NCI-H1048 (cell line): ENCODE results near the gene KIF5A.

Experiments
- DNase-seq: peaks from one replicate; lab custom pipeline; 2025; lab: John Stamatoyannopoulos, UW

KIF5A gene

DNA sequence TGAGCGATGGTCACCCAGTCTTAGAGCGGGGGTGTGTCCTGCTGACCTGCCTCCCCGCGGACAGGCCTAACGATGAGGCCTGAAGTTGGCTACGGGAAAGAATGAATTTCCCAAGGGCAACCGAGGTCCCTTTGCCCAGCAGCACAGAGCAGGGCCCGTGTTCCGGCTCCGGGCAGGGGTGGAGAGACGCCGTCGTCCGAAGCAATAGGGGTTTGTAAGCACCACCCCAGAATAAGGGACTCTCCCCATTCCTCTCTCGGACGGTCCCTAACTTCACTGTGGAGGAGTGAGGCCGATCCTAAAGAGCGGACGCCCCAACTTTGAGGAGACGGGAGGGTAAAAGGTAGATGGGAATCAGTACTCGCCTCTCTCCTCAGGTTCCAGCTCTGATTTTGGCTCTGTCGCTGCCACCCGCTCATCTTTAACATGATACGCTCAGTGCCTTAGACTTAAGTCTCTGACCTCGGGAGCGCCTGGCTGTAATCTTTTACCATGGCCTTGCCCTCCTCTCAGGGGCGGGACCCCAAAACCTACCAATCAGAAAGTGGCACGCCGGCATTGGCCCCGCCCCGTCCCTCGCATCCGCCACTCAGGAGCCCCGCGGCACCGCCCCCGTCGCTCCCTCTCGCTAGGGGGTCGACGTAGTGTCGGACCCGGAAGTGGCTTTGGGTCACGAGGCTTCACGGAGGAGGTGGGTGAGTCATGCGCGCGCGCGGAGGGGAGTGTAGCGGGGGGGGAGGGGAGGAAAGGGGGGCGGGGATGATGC is 29.6 kb upstream of the KIF5A start, which contains the start of gene DDIT3:
DDIT3 (minus strand) TSS at position 462 of the 766 bp plus-strand sequence. CDS start 3,108 bp downstream, outside the sequence.
- DNase-seq: peak; percentile 98

DNA sequence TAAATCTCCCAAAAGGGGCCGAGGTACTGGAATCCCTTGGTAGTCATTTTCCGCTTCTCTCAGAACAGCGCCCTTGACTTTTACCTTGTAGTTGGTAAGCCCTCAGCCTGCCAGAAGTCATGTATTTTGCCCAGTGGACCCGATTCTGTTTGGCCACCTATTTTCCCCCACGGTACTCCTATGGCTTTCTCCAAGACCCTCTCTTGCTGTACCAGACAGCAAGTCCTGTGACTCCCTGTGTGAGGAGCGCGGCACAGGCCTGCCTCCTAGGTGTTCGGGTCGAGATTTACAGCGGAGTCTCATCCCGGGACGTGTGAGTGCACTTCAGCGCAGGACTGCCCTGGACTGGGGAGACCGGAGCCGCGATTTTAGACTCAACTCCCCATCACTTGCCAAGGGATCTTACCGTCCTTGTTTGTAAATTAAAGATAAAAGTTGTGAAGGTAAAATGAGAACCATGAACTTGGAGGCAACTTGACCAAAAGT is 28.3 kb upstream of the KIF5A start:
- DNase-seq: no peak

DNA sequence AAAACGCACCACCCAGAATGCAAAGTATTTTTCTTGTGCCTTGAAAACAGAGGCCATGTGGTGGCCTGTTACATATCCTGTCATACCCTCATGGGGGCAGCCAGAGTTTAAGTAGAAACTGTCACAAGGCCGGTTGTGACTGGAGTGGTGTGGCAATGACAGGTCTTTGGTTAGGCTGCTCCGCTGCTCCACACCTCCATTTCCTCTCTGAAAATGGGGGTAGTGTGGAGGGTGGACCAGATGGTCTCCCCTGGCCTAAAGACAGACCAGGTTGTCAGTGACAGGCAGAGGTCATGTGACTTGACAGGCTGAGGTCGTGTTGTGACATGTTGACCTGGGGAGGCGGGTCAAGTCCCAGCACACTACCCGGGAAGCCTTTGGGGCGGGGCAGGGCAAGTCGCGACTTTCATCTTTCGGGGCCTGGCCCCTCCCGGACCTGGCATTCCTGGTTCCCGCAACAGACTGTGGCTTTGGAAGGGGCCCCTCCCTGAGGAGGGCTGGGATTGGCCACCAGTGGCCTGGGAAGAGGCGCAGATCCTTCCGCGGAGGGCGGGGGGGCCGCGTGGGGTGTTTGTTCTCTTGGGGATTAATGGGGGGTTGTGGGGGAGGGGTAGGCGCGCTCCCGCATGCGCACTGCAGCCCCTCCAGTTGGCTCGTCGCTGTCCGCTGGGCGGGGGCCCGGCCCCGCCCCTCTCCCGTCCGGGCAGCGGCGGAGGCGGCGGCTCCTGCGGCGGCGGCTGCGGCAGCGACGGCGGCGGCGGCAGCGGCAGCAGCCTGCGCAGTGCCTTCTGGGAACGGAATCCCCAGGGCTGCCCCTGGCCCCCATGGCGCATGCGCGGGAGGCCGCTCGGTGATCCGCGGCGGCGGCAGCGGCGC is 27.6 kb upstream of the KIF5A start, which contains the start of gene MBD6:
MBD6 (plus strand) TSS at position 814 of the 876 bp plus-strand sequence. CDS start 1,480 bp downstream, outside the sequence.
- peak; percentile 69 for DNase-seq

DNA sequence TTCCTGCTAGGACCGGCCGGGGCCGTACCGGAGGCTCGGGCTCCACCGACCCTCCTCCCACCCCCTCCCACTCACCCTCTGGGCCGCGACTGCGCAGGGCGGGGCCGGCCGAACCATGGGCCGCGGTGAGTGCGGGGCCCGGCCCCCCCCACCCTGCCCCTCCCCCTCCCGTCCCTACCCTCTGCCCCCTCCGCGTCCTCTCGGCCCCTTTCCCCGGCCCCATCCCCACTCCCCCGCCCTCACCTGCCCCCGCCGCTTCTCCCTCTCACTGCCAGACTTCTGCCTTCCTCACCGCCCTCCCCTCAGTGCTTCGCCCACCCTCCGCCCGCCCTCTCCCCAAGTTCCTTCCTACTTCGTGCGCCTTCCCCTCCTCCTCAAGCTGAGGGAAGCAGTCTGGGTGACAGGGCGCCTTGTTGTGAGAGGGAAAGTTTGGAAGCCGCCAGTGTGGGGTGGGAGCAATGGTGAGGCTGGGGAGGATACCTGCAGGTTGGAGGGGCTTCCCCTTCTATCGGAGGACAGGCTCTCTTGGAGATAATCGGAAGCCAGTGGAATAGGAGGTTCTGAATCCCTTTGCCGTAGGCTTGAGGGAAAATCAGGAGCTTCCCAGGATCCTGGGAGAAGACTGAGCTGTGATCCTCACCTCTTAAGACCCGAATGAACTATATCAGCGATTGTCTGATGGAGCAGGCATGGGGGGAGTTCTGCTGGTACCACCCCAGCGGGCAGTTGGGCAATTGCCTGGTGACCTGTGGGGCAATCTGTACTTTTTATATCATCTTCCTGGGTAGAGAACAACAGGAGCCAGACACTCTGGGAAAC is 26.7 kb upstream of the KIF5A start:
- DNase-seq: no peak

DNA sequence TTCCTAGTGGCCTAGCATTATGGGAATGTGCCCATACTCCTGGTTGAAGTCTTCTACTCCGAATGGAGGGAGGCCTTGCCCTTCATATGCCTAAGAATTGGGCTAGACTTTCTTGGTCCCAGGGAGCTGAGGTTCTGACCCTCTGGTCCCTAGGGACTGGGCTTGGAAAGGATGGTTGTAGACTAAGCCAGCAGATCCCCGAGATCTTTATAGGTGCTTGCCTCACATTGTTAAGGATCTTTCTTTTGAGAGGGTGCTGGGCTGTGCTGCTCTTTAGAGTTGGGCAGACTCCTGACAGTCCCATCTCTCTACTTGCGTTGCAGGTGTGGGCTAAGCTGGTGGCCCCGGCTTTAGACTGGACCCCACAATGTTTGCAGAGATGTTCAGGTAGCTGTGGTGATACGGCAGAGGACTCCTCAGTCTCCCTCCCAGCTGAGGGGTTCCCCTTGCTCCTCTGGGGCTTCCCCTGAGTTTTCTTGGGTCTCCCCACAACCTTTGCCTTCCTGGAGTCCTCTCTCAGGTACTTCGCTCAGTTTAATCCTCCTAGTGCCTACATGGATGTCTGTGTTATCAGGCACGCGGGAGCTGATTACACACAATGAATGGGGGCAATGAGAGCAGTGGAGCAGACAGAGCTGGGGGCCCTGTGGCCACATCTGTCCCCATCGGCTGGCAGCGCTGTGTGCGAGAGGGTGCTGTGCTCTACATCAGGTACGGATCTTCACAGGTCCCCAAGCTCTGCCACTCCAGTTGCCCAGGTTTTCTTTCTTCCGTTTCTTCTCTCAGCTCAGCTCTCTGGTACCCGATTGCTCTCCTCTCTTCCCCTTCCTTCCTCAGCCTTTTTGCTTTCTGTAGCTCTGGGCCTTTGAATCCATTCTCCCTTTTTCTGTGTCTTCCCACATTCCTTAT is 25.9 kb upstream of the KIF5A start:
- no peak for DNase-seq

DNA sequence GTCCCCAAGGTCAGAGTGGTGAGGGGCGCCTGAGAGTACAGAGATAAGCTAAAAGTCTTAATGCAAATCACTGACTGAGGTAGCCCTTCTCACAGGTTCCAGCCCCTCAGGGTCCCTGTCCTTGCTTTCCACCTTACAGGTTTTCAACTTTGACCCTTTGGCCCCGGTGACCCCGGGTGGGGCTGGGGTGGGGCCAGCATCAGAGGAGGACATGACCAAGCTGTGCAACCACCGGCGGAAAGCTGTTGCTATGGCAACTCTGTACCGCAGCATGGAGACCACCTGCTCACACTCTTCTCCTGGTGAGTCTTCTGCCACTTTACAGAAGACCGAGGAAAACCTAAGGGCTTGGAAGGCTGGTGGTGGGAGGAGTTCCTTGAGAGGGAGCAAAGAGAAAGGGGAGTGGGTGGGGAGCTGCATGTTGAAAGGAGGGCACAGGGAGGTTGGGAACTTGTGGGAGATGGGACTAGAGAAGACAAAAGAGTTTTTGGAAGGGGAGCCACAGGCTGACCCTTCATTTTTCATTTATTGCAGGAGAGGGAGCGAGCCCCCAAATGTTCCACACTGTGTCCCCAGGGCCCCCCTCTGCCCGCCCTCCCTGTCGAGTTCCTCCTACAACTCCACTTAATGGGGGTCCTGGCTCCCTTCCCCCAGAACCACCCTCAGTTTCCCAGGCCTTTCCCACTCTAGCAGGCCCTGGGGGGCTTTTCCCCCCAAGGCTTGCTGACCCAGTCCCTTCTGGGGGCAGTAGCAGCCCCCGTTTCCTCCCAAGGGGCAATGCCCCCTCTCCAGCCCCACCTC is 24.8 kb upstream of the KIF5A start:
- DNase-seq: no peak

DNA sequence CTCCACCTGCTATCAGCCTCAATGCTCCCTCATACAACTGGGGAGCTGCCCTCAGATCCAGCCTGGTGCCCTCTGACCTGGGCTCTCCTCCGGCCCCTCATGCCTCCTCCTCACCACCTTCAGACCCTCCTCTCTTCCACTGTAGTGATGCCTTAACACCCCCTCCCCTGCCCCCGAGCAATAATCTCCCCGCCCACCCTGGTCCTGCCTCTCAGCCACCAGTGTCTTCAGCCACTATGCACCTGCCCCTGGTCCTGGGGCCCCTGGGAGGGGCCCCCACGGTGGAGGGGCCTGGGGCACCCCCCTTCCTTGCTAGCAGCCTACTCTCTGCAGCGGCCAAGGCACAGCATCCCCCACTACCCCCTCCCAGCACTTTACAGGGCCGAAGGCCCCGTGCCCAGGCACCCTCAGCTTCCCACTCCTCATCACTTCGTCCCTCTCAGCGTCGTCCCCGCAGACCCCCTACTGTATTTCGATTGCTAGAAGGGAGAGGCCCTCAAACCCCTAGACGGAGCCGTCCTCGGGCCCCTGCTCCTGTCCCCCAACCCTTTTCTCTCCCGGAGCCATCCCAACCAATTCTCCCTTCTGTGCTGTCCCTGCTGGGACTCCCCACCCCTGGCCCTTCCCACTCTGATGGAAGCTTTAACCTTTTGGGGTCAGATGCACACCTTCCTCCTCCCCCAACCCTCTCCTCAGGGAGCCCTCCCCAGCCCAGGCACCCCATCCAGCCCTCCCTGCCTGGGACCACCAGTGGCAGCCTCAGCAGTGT is 24.0 kb upstream of the KIF5A start:
- no peak for DNase-seq

DNA sequence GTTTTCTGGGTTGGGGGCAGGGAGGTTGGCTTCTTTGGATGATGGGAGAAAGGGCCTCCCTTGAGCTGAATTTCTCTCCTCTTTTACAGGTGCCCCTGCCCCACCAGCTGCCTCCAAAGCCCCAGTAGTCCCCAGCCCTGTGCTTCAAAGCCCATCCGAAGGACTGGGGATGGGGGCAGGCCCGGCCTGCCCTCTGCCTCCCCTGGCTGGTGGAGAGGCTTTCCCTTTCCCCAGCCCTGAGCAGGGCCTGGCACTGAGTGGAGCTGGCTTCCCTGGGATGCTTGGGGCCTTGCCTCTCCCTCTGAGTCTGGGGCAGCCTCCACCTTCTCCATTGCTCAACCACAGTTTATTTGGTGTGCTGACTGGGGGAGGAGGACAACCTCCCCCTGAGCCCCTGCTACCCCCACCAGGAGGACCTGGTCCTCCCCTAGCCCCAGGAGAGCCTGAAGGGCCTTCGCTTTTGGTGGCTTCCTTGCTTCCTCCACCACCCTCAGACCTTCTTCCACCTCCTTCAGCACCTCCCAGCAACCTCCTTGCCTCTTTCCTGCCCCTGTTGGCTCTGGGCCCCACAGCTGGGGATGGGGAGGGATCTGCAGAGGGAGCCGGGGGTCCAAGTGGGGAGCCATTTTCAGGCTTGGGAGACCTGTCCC is 23.2 kb upstream of the KIF5A start:
- DNase-seq: no peak

DNA sequence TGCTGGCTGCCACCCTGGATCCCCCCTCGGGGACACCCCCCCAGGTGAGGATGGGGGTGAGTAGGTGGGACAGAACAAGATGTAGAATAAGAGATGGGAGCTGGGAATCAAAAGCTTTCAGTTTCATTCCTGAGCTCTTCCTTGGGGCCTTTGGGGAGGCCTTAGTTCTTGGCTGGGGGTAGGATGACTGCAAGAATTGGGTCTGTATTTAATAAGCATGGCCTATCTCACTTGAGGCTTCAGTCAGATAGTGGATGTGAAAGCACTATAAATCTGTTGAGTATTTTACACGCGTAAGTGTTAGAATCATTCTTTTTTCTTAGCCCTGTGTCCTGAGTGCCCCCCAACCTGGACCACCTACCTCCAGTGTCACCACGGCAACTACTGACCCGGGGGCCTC is 22.7 kb upstream of the KIF5A start:
- DNase-seq: no peak

DNA sequence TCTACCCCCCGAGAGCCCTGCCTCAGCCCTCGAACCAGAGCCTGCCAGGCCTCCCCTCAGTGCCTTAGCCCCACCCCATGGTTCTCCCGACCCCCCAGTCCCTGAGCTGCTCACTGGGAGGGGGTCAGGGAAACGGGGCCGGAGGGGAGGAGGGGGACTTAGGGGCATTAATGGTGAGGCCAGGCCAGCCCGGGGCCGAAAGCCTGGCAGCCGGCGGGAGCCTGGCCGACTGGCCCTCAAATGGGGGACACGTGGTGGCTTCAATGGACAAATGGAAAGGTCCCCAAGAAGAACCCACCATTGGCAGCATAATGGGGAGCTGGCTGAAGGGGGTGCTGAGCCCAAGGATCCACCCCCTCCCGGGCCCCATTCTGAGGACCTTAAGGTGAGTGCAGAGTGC is 21.7 kb upstream of the KIF5A start:
- DNase-seq: no peak

DNA sequence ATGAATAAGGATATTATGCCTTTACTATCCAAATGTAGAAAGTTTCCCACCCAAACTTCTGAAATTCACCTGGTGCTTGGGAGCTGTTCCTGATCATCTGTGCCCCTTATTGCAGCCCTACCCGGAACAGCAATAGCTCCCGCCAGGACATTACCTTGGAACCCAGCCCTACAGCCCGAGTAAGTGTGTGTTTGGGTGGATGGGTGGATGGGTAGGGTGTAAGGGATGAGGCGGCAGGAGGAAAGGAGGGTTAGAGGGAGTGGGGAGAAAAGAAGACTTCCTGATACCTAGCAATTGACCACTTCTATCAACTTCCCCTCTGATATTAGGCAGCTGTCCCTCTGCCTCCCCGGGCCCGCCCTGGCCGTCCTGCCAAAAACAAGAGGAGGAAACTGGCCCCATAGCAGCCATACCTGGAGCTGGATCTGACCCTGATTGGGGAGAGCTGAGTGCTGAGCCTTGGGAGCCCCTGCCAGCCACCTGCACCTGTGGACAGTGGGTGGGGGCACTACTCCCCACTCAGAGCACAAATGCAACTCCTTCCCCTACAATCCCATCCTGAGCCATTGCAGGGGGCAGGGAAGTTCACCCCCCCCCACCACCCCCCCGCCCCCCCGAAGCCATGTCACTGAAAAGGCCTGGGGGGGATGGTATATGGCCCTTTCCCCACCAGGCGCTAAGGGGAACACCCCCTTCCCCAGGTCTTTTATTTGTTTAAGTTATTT is 20.9 kb upstream of the KIF5A start:
- DNase-seq: no peak

DNA sequence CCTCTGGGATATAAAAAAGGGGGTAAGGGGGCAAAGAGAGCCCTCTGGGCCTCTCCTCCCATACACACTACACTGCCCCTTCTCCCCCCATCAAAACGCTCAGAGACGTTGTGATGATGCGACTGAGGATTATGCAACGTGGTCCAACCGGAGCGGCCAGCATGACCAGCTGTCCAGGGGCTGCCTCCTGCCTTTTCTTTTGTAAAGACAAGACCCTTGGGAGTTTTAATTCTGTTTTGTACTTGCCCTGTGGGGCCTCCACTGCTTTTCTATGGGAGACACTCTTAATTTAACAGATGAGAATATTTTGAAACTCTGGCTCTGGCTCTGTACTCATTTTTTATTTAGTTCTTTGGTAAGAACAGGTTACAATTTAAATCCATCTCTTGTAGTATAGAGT is 20.0 kb upstream of the KIF5A start:
- no peak for DNase-seq

DNA sequence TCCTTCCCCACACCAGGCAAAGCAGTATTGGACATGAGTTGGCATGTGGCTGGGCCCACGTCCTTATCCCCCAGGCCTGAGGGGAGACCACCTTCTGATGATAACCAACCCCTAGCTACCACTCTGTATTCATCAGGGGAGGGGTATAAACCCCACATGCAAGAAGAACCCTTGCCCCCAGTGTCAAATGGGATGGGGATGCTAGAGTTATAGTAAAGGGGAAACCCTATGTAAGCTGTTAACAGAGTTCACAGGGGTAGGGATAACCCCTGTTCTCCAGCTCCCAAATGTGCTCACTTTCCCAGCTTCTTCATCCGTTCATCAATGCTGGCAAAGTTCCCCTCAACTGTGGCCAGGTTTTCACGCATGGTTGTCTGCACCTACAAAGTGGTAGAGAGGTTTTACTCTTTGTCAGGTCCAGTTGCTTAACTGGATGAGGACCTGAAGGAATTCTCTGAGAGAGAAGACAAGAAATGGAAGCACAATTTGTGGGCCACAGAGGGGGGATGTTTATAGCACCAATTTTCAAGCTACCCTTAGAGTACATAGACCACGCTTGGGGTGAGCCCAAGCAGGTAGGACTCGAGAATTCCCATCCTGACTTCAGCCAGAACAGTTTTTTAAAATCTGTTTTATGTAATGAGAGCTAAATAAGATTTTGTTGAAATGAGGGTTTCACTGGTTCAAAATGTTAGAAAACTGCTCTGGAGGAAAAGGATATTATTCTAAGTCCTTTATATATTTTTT is 19.3 kb upstream of the KIF5A start:
- DNase-seq: no peak

DNA sequence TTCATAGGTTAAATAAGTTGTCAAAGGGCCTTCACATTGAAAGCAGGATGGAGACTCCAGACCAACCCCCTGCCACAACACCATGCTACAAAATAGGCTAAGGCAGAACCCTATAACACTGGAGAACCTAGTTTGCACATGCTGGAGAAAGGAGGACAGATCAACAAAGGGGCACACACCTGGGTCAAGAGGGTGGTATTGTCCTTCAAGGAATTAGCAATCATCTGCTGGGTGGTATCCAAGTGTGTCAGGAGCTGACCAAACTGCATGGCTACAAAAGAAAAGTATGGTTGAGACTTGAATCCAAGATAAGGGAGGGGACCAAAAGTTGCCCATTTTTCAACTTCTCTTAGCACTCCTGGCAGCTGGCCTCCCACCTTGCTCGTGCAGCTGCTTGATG is 18.0 kb upstream of the KIF5A start:
- DNase-seq: no peak

DNA sequence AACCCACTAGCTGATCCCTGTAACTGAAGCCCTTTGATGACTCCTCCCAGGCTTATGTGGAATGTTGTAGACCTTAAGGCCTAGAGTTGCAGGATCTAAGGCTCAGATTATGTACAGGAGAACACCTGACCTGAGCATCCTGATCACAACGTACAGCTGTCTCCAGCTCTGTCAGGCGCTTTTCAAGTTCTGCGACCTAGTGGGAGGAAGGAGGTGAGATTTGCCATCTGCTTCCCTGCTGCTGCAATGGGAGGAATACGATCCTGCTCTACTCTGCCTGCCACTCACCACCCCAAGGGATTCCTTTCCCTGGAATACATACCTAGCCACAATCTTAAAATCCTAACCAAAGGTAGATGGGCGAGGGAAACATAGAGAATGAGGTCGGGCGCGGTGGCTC is 16.7 kb upstream of the KIF5A start:
- DNase-seq: no peak

DNA sequence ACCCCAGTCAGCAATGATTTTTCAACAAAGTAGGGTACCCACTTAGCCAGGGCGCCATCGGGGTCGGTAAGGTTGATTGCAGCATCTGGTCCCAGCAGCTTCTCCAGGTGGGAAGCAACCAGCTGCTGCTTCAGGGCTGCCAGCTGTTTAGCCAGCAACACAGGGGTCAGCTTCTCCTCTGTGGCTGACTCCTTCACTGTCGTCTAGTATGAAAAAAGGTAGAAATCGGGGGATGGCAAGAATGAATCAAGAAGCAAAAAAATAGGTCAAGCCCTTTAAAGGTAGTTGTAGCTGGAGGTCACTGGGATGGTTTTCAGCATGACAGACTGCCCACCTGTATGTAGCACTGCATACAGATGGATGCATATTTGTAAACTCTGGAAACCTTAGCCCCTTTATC is 15.6 kb upstream of the KIF5A start:
- DNase-seq: no peak

DNA sequence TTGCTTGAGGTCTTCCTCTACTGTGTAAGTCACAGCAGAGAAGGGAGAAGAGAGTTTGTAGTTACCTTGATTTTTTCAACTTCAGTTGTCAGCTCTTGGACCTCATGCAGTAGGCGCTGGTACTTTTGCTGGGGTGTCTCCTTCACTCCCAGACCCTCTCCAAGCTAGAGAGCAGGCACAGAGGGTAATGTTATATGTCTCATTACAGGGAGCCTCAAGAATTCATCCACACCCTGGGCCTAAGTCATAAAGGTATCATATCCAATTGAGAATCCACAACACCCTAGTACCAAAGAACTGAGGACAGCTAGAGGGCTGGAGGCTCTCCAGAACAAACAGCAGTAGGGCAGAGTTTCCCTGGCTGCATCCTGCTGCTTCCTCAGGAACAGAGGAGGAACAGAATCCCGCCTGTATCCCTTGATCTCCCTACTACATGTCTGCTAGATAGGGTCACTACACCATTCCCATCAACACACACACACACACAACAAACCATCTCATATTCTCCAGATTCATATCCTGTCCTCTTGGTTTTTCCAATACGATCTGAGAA is 14.8 kb upstream of the KIF5A start:
- DNase-seq: no peak
